Testis (tissue), 3 donors: ENCODE data around the gene THSD4. TPM values are rescaled to one million over a fixed set of nuclear protein-coding genes. Genes with fewer than 3 reads are reported as not detected.
A peak's percentile ranks its signal among the peaks of the same experiment; 100 is the strongest.

Experiments used
- DNase-seq: peaks from one replicate; pipeline ENCODE4 v3.0.0-alpha.2; 2019
- H3K27ac ChIP-seq, 2 donors: fragments of 200-600 bp; sonication (generic); one replicate each; pipeline ENCODE4 v1.5.1; 2019
- H3K27me3 ChIP-seq: fragments of 200-600 bp; sonication (generic); one replicate; pipeline ENCODE4 v1.5.1; 2019
- H3K36me3 ChIP-seq: fragments of 200-600 bp; sonication (generic); one replicate; pipeline ENCODE4 v1.5.1; 2017; ENCODE audit warnings: low read depth; ENCODE audit errors: missing control alignments
- H3K4me1 ChIP-seq: fragments of 200-600 bp; sonication (generic); one replicate; pipeline ENCODE4 v1.5.1; 2019
- H3K4me3 ChIP-seq, 2 donors: fragments of 200-600 bp; sonication (generic); one replicate each; pipeline ENCODE4 v1.5.1; 2017 to 2019
- H3K9me3 ChIP-seq: fragments of 200-600 bp; sonication (generic); one replicate; pipeline ENCODE4 v1.5.1; 2017
- CTCF ChIP-seq, 3 experiments: fragments of 450-650 bp in 2 of 3; fragments of 200-600 bp in 1 of 3; sonication (generic) in 1 of 3; IDR thresholded peaks; one replicate each; pipeline ENCODE4 v1.5.1; 2016 to 2019; ENCODE audit warnings: antibody characterized with exemption in 3 of 3, mild to moderate bottlenecking in 2 of 3, moderate library complexity in 1 of 3
- POLR2A ChIP-seq: fragments of 450-650 bp; IDR thresholded peaks from one replicate; pipeline ENCODE4 v1.6.1; 2017; ENCODE audit warnings: antibody characterized with exemption, mild to moderate bottlenecking, moderate library complexity
- WGBS, 2 donors: methylation state at CpG; one replicate each; pipeline ENCODE4 v1.1.5; 2018; 5-methylcytosine and 5-hydroxymethylcytosine counted together
- intact Hi-C: fragments of 100-400 bp; cut with DNase I; formaldehyde crosslinking; loops from one replicate; pipeline ENCODE4 v1.15.1; 2023; ENCODE audit warnings: low total_unique reads
- polyA plus RNA-seq: library from polyadenylated mRNA; stranded (reverse); fragments of 350-450 nt; fragmentation: Illumina TruSeq; extraction: RNeasy Lipid Tissue Mini Kit (QIAGEN cat#74804); gene quantifications from one replicate; pipeline ENCODE4 v1.2.3, GENCODE V29; 2014; ENCODE audit warnings: low read depth, low replicate concordance; ENCODE audit not compliant: insufficient read depth
- total RNA-seq, 2 donors: library from RNA; depleted of rRNA; stranded (reverse); fragments of >200 nt; gene quantifications; one replicate each; pipeline ENCODE4 v1.2.3, GENCODE V29; 2016

Gene THSD4
- total and polyA plus RNA-seq, 3 donors from 2014 or later: 14.3 to 21.5 (median 18.2) TPM

- DNase-seq: no peak
- 54 to 62% methylated on average over 4 of the region's 4 CpGs for WGBS, 2 donors
- Histone ChIP-seq H3K36me3 (no peaks in the 10 kb centered on the region), H3K9me3 (no peaks in the 10 kb centered on the region), H3K27me3 (no peaks in the 10 kb centered on the region), H3K27ac (no peak overlapping the region), H3K4me1 (peaks cover 13% of the 10 kb centered on the region), H3K4me3 (no peak overlapping the region)
- no peak for TF ChIP-seq POLR2A
- no peak for TF ChIP-seq CTCF (IDR thresholded peaks at IDR 0.05)
- intact Hi-C loops: loop anchor here (10.0 kb wide), 1 partner anchor 333 kb away; no protein-coding TSS in a partner anchor
These were observed 3.3 kb upstream of the THSD4 start for GRCh38 chr15:71111950-71112349.

- Histone ChIP-seq H3K9me3 (no peaks in the 10 kb centered on the region), H3K27ac (no peak overlapping the region), H3K27me3 (no peaks in the 10 kb centered on the region), H3K4me1 (peaks cover 13% of the 10 kb centered on the region), H3K36me3 (no peaks in the 10 kb centered on the region), H3K4me3 (no peak overlapping the region)
- intact Hi-C loops: loop anchor here (10.0 kb wide), 1 partner anchor 332 kb away; no protein-coding TSS in a partner anchor
- no peak for DNase-seq
- 81 to 98% methylated on average over 2 of the region's 2 CpGs for WGBS, 2 donors
- TF ChIP-seq CTCF (IDR thresholded peaks at IDR 0.05) (no peak), POLR2A (no peak)
These were observed 2.8 kb upstream of the THSD4 start for GRCh38 chr15:71112429-71112828.

GRCh38 chr15:71114066-71114680 lies 1.1 kb upstream of the THSD4 start:
- Histone ChIP-seq H3K4me1 (peaks cover 13% of the 10 kb centered on the region), H3K4me3 (peak overlapping the region in 1 of 2 donors; percentile 57), H3K27me3 (no peaks in the 10 kb centered on the region), H3K27ac (no peak overlapping the region), H3K9me3 (no peaks in the 10 kb centered on the region), H3K36me3 (no peaks in the 10 kb centered on the region)
- TF ChIP-seq POLR2A: no peak
- no peak for TF ChIP-seq CTCF (IDR thresholded peaks at IDR 0.05)
- 73 to 76% methylated on average over 11 of the region's 11 CpGs for WGBS, 2 donors
- no peak for DNase-seq
- intact Hi-C loops: loop anchor here (10.0 kb wide), 1 partner anchor 331 kb away; no protein-coding TSS in a partner anchor

GRCh38 chr15:71115567-71116351 lies 488 bp downstream of the THSD4 start:
- peak; percentile 63 for DNase-seq
- no peak for TF ChIP-seq CTCF (IDR thresholded peaks at IDR 0.05)
- no peak for TF ChIP-seq POLR2A
- intact Hi-C loops: loop anchor here (10.0 kb wide), 1 partner anchor 329 kb away; no protein-coding TSS in a partner anchor

More at GRCh38 chr15:71115567-71116351, 488 bp downstream of the THSD4 start:
- H3K27ac ChIP-seq: peak overlapping the region in 1 of 2 donors; percentile 76
- H3K4me1 ChIP-seq: peaks cover 4% of the 10 kb centered on the region
- no peaks in the 10 kb centered on the region for H3K27me3 ChIP-seq
- no peaks in the 10 kb centered on the region for H3K9me3 ChIP-seq
- H3K36me3 ChIP-seq: no peaks in the 10 kb centered on the region
- WGBS, 2 donors: 2 to 6% methylated on average over 24 to 67 of the region's 93 CpGs
- H3K4me3 ChIP-seq: peak overlapping the region; percentile 57 to 81
